H9 (cell line): ENCODE data around the gene FXYD6. TPM values are rescaled to one million over a fixed set of nuclear protein-coding genes. Genes with fewer than 3 reads are reported as not detected.

Experiments used
- DNase-seq: peaks from one replicate; pipeline ENCODE4 v3.0.0-alpha.2; 2017
- H2AFZ ChIP-seq: one replicate; pipeline ENCODE4 v1.6.1; 2013; ENCODE audit warnings: mild to moderate bottlenecking, low read length, control low read depth, moderate library complexity
- H2AK5ac ChIP-seq: 2 replicates; pipeline ENCODE4 v1.6.1; 2013; ENCODE audit warnings: low read length, control low read depth, mixed read lengths; ENCODE audit not compliant: insufficient read length
- H2BK120ac ChIP-seq: one replicate; pipeline ENCODE4 v1.6.1; 2013; ENCODE audit warnings: low read depth, mild to moderate bottlenecking, low read length, control low read depth, inconsistent platforms; ENCODE audit not compliant: poor library complexity, severe bottlenecking
- H2BK12ac ChIP-seq: 2 replicates; pipeline ENCODE4 v1.6.1; 2013; ENCODE audit warnings: low read length, control low read depth, mixed read lengths, low read depth; ENCODE audit not compliant: insufficient read length
- H2BK15ac ChIP-seq: 2 replicates; pipeline ENCODE4 v1.6.1; 2013; ENCODE audit warnings: low read depth, low read length, control low read depth
- H2BK20ac ChIP-seq: one replicate; pipeline ENCODE4 v1.6.1; 2013; ENCODE audit warnings: low read depth, mild to moderate bottlenecking, low read length, control low read depth, inconsistent platforms; ENCODE audit not compliant: poor library complexity, severe bottlenecking
- H2BK5ac ChIP-seq: 2 replicates; pipeline ENCODE4 v1.6.1; 2013; ENCODE audit warnings: low read length, control low read depth, mixed read lengths; ENCODE audit not compliant: insufficient read length
- H3K14ac ChIP-seq: 2 replicates; pipeline ENCODE4 v1.6.1; 2013; ENCODE audit warnings: low read length, control low read depth; ENCODE audit not compliant: insufficient read depth
- H3K18ac ChIP-seq: 2 replicates; pipeline ENCODE4 v1.6.1; 2013; ENCODE audit warnings: low read depth, mild to moderate bottlenecking, mixed read lengths, low read length, control low read depth; ENCODE audit not compliant: insufficient read length
- H3K23ac ChIP-seq: 2 replicates; pipeline ENCODE4 v1.6.1; 2013; ENCODE audit warnings: low read length, control low read depth, mixed read lengths, low read depth; ENCODE audit not compliant: insufficient read length
- H3K23me2 ChIP-seq: 2 replicates; pipeline ENCODE4 v1.6.1; 2013; ENCODE audit warnings: low read depth, mild to moderate bottlenecking, mixed read lengths, low read length, control low read depth; ENCODE audit not compliant: insufficient read length, poor library complexity, severe bottlenecking
- H3K27ac ChIP-seq: 2 replicates; pipeline ENCODE4 v1.5.1; 2013; ENCODE audit warnings: low read length, control low read depth, mixed read lengths, low read depth; ENCODE audit not compliant: insufficient read length
- H3K27me3 ChIP-seq: 2 replicates; pipeline ENCODE4 v1.6.1; 2013; ENCODE audit warnings: low read length, control low read depth, inconsistent platforms; ENCODE audit not compliant: insufficient read depth
- H3K4ac ChIP-seq: 2 replicates; pipeline ENCODE4 v1.6.1; 2013; ENCODE audit warnings: low read depth, mild to moderate bottlenecking, control low read depth, inconsistent platforms, low read length, moderate library complexity
- H3K4me1 ChIP-seq: 2 replicates; pipeline ENCODE4 v1.6.1; 2013; ENCODE audit warnings: low read length, control low read depth, inconsistent platforms; ENCODE audit not compliant: insufficient read depth
- H3K4me2 ChIP-seq: 2 replicates; pipeline ENCODE4 v1.6.1; 2013; ENCODE audit warnings: low read length, control low read depth, mixed read lengths; ENCODE audit not compliant: insufficient read length, insufficient read depth
- H3K56ac ChIP-seq: 2 replicates; pipeline ENCODE4 v1.6.1; 2013; ENCODE audit warnings: low read depth, mild to moderate bottlenecking, mixed read lengths, low read length, control low read depth; ENCODE audit not compliant: insufficient read length
- H3K79me1 ChIP-seq: 2 replicates; pipeline ENCODE4 v1.6.1; 2013; ENCODE audit warnings: low read depth, mild to moderate bottlenecking, moderate library complexity, low read length, control low read depth, inconsistent platforms; ENCODE audit not compliant: insufficient read depth, poor library complexity, severe bottlenecking
- H3K79me2 ChIP-seq: 2 replicates; pipeline ENCODE4 v1.6.1; 2013; ENCODE audit warnings: low read length, control low read depth, inconsistent platforms; ENCODE audit not compliant: insufficient read depth
- H3K9ac ChIP-seq: 2 replicates; pipeline ENCODE4 v1.6.1; 2013; ENCODE audit warnings: low read length, control low read depth, mixed read lengths; ENCODE audit not compliant: insufficient read length; ENCODE audit errors: extremely low read depth
- H3K9me3 ChIP-seq: one replicate; pipeline ENCODE4 v1.6.1; 2013; ENCODE audit warnings: low read depth, low read length, inconsistent platforms; ENCODE audit not compliant: control insufficient read depth
- H3T11ph ChIP-seq: one replicate; pipeline ENCODE4 v1.6.1; 2013; ENCODE audit warnings: mild to moderate bottlenecking, low read length, control low read depth, inconsistent platforms
- H4K20me1 ChIP-seq: one replicate; pipeline ENCODE4 v1.6.1; 2013; ENCODE audit not compliant: control insufficient read depth, insufficient read length, insufficient read depth
- H4K5ac ChIP-seq: 2 replicates; pipeline ENCODE4 v1.6.1; 2013; ENCODE audit warnings: low read depth, mild to moderate bottlenecking, mixed read lengths, low read length, control low read depth; ENCODE audit not compliant: insufficient read length
- H4K8ac ChIP-seq: replicated peaks from 2 replicates; pipeline ENCODE4 v1.6.1; 2013; ENCODE audit warnings: low read length, control low read depth, mixed read lengths, low read depth; ENCODE audit not compliant: insufficient read length
- H4K91ac ChIP-seq: 2 replicates; pipeline ENCODE4 v1.6.1; 2013; ENCODE audit warnings: low read depth, mild to moderate bottlenecking, moderate library complexity, mixed read lengths, low read length, control low read depth; ENCODE audit not compliant: insufficient read length
- H3K27ac Mint-ChIP-seq, 3 experiments: 2 replicates in 2 of 3; 3 replicates in 1 of 3; pipeline ENCODE4 v1.8.0; 2020 to 2021; ENCODE audit warnings: mixed read lengths in 3 of 3, mild to moderate bottlenecking in 1 of 3, moderate library complexity in 1 of 3
- H3K27me3 Mint-ChIP-seq: 2 replicates; pipeline ENCODE4 v1.8.0; 2021; ENCODE audit warnings: low read depth, mild to moderate bottlenecking, moderate library complexity, mixed read lengths
- H3K36me3 Mint-ChIP-seq, 3 experiments: 2 replicates in 2 of 3; 3 replicates in 1 of 3; pipeline ENCODE4 v1.8.0; 2020 to 2021; ENCODE audit warnings: low read depth in 3 of 3, mixed read lengths in 3 of 3; ENCODE audit not compliant: insufficient read depth in 1 of 3
- H3K4me1 Mint-ChIP-seq, 2 experiments: 2 replicates each; pipeline ENCODE4 v1.8.0; 2020; ENCODE audit warnings: mixed read lengths in 2 of 2
- H3K4me3 Mint-ChIP-seq, 2 experiments: 2 replicates in 1 of 2; 3 replicates in 1 of 2; pipeline ENCODE4 v1.8.0; 2020 to 2021; ENCODE audit warnings: mild to moderate bottlenecking in 2 of 2, mixed read lengths in 2 of 2, moderate library complexity in 1 of 2
- H3K9me3 Mint-ChIP-seq, 2 experiments: 2 replicates in 1 of 2; 3 replicates in 1 of 2; pipeline ENCODE4 v1.8.0; 2020; ENCODE audit warnings: mild to moderate bottlenecking in 2 of 2, mixed read lengths in 2 of 2, moderate library complexity in 1 of 2
- CTCF ChIP-seq: fragments of 200-600 bp; sonication (generic); conservative IDR thresholded peaks from 3 replicates; pipeline ENCODE4 v1.8.0; 2021; ENCODE audit warnings: antibody characterized with exemption, mild to moderate bottlenecking
- WGBS: extraction: QIAGEN DNeasy Blood & Tissue Kit; methylation state at CpG from one replicate; pipeline ENCODE4 v1.1.7; 2013; ENCODE audit warnings: missing lambda C conversion rate, low lambda C conversion rate, mixed read lengths; ENCODE audit not compliant: insufficient read length; ENCODE audit errors: extremely low coverage; 5-methylcytosine and 5-hydroxymethylcytosine counted together
- total RNA-seq: library from RNA; stranded (reverse); gene quantifications from 2 replicates; pipeline ENCODE4 v1.2.1, GENCODE V29; 2021

Gene FXYD6
- total RNA-seq, 1 experiment from 2014 or later: 18.3 TPM

GRCh38 chr11:117803896-117804295, 72.6 kb downstream of the FXYD6 start:
- no peak overlapping the region for H3K4ac ChIP-seq
- H3K23me2 ChIP-seq: no peaks in the 10 kb centered on the region
- H4K20me1 ChIP-seq: no peaks in the 10 kb centered on the region
- H3T11ph ChIP-seq: no peak overlapping the region
- no peak overlapping the region for H3K9ac ChIP-seq
- H3K56ac ChIP-seq: no peak overlapping the region
- H3K9me3 ChIP-seq: no peaks in the 10 kb centered on the region
- no peak overlapping the region for H3K23ac ChIP-seq
- H3K4me2 ChIP-seq: no peak overlapping the region
- no peak for TF ChIP-seq CTCF
- no peak for DNase-seq
- H2AFZ ChIP-seq: no peak overlapping the region
- no peaks in the 10 kb centered on the region for H3K79me1 ChIP-seq
- no peak overlapping the region for H2BK20ac ChIP-seq
- H3K4me1 Mint-ChIP-seq: peaks cover 2 to 8% of the 10 kb centered on the region in 2 experiments
- no peak overlapping the region for H2BK120ac ChIP-seq
- no peak overlapping the region for H2BK12ac ChIP-seq
- H3K4me3 Mint-ChIP-seq: no peak overlapping the region
- no peak overlapping the region for H4K91ac ChIP-seq
- H3K27me3 Mint-ChIP-seq: peaks cover 50% of the 10 kb centered on the region
- no peak overlapping the region for H3K27ac ChIP-seq
- H2AK5ac ChIP-seq: no peak overlapping the region
- no peak overlapping the region for H3K14ac ChIP-seq
- H4K8ac ChIP-seq: no peak overlapping the region
- no peak overlapping the region for H2BK15ac ChIP-seq
- no CpG with 5 or more reads among the region's 8 CpGs for WGBS
- no peak overlapping the region for H4K5ac ChIP-seq
- H3K4me1 ChIP-seq: no peaks in the 10 kb centered on the region
- H3K18ac ChIP-seq: no peak overlapping the region
- no peaks in the 10 kb centered on the region for H3K36me3 Mint-ChIP-seq
- H3K9me3 Mint-ChIP-seq: no peaks in the 10 kb centered on the region
- no peaks in the 10 kb centered on the region; the same call in 1 of the 2 replicates for H3K27me3 ChIP-seq
- H3K79me2 ChIP-seq: no peaks in the 10 kb centered on the region
- H3K27ac Mint-ChIP-seq: no peak overlapping the region
- H2BK5ac ChIP-seq: no peak overlapping the region
